ENCODE results near the gene FBXO45.
"Not testable (repeated sequence)": the region's sequence is repeated elsewhere in the genome, so short reads cannot be mapped to it uniquely, and the experiment has no call there.

Gene FBXO45

DNA sequence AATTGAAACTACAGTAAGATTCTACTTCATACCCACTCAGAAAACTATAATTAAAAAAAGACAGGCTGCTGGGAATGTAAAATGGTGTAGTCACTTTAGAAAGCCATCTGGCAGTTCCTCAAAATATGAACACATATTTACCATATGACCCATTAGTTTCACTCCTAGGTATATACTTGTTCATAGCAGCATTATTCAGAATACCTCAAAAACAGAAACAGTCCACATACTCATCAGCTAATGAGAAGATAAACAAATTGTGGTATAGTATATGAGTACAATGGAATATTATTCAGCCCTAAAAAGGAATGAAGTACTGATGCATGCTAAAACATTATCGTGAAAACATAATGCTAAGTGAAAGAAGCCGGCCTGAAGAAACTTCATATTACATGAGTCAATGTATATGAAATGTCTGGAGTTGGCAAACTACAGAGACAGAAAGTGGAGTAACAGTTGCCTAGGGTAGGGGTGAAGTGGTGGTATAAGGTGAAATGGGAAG, 23.9 kb upstream of the FBXO45 start:
- in situ Hi-C loops (cut with HindIII; ENCODE audit: low sequenced_read_pairs), result no loop called here
- no peak for DNase-seq (ENCODE audit: low read depth)
- H3K4me3 ChIP-seq (ENCODE audit: low read depth, low read length), result no peak overlapping the region
- TF ChIP-seq CTCF (IDR thresholded peaks at IDR 0.05; ENCODE audit: low read depth, low read length, missing control alignments), result no peak

GRCh38 chr3:196546537-196546936, 21.9 kb upstream of the FBXO45 start:
- no peak for DNase-seq (ENCODE audit: low read depth)
- in situ Hi-C loops (cut with HindIII; ENCODE audit: low sequenced_read_pairs), result no loop called here
- no peak overlapping the region for H3K4me3 ChIP-seq (ENCODE audit: low read depth, low read length)
- no peak for TF ChIP-seq CTCF (IDR thresholded peaks at IDR 0.05; ENCODE audit: low read depth, low read length, missing control alignments)

DNA sequence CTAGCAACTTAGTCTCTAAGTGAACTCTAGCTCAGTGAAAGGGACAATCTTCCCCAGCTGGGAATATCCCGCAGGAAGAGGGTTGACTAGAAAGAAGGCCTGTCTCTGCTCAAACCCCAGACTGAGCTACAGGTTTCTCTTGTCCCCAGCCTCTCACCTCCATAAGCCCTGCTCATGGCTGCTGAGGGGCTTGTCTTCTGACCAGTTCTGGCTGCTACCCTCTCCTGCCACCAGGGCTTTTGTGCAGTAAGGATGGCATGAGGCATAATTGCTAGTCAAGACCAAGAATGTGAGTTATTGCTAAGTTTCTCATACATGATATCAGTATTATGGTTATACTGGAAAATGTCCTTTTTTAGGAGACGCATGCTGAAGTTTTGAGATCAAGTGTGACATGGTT, 21.4 kb upstream of the FBXO45 start:
- no peak for DNase-seq (ENCODE audit: low read depth)
- in situ Hi-C loops (cut with HindIII; ENCODE audit: low sequenced_read_pairs), result no loop called here
- no peak for TF ChIP-seq CTCF (IDR thresholded peaks at IDR 0.05; ENCODE audit: low read depth, low read length, missing control alignments)

DNA sequence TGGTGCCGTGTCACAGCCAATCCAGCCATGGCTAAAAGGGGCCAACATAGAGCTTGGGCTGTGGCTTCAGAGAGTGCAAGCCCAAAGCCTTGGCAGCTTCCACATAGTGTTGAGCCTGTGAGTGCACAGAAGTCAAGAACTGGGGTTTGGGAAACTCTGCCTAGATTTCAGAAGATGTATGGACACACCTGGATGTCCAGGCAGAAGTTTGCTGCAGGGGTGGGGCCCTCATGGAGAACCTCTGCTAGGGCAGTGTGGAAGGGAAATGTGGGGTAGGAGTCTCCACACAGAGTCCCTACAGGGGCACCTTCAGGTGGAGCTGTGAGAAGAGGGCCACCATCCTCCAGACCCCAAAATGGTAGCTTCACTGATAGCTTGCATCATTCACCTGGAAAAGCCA, 19.1 kb upstream of the FBXO45 start:
- H3K4me3 ChIP-seq (ENCODE audit: low read depth, low read length); in situ Hi-C loops (cut with HindIII; ENCODE audit: low sequenced_read_pairs); DNase-seq (ENCODE audit: low read depth): not testable (repeated sequence)

More for the DNA sequence above, 21.4 kb upstream of the FBXO45 start:
- no peak overlapping the region for H3K4me3 ChIP-seq (ENCODE audit: low read depth, low read length)

GRCh38 chr3:196550172-196550571, 18.3 kb upstream of the FBXO45 start:
- H3K4me3 ChIP-seq (ENCODE audit: low read depth, low read length); in situ Hi-C loops (cut with HindIII; ENCODE audit: low sequenced_read_pairs); DNase-seq (ENCODE audit: low read depth): not testable (repeated sequence)

- TF ChIP-seq CTCF (IDR thresholded peaks at IDR 0.05; ENCODE audit: low read depth, low read length, missing control alignments), result no peak
- no peak for DNase-seq (ENCODE audit: low read depth)
- in situ Hi-C loops (cut with HindIII; ENCODE audit: low sequenced_read_pairs), result no loop called here
- no peak overlapping the region for H3K4me3 ChIP-seq (ENCODE audit: low read depth, low read length)
These were observed 16.2 kb upstream of the FBXO45 start for GRCh38 chr3:196552253-196552652.

GRCh38 chr3:196553551-196553950, 14.9 kb upstream of the FBXO45 start:
- in situ Hi-C loops (cut with HindIII; ENCODE audit: low sequenced_read_pairs), result no loop called here
- no peak overlapping the region for H3K4me3 ChIP-seq (ENCODE audit: low read depth, low read length)
- DNase-seq (ENCODE audit: low read depth), result no peak
- no peak for TF ChIP-seq CTCF (IDR thresholded peaks at IDR 0.05; ENCODE audit: low read depth, low read length, missing control alignments)

DNA sequence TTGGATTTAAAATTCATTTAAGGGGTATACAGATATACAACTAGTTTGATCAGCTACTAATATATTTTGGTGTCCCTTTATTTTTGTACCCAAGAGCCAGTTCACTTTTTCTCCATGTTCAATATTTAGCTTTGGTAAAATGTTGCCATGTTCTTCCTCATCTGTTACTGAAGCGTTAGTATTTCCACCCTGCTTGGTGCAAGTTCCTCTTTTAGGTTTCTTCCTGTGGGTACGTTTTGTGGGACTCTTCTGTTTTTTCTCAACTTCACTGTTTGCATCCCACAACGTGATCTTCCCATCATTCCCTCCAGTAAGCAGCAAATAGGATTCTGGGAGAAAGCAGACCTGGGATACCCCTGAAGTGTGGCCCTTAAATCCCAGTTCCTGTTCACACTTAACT, 14.3 kb upstream of the FBXO45 start:
- DNase-seq (ENCODE audit: low read depth), result no peak
- in situ Hi-C loops (cut with HindIII; ENCODE audit: low sequenced_read_pairs), result no loop called here
- H3K4me3 ChIP-seq (ENCODE audit: low read depth, low read length), result no peak overlapping the region
- no peak for TF ChIP-seq CTCF (IDR thresholded peaks at IDR 0.05; ENCODE audit: low read depth, low read length, missing control alignments)

Data from astrocyte of the cerebellum (primary cell).